WTC11 (cell line): Measurements from ENCODE around the gene CHRNA1.

Experiments
- ATF2 ChIP-seq: sonication (generic); formaldehyde crosslinking; IDR thresholded peaks from 2 replicates; pipeline ENCODE4 v1.8.1; 2022; ENCODE audit warnings: low read depth, missing genetic modification reagents, borderline replicate concordance
- ELF4 ChIP-seq: sonication (generic); formaldehyde crosslinking; IDR thresholded peaks from 2 replicates; pipeline ENCODE4 v1.8.1; 2022; ENCODE audit warnings: low read depth, mild to moderate bottlenecking, moderate library complexity, missing genetic modification reagents
- ESRRA ChIP-seq: sonication (generic); formaldehyde crosslinking; IDR thresholded peaks from 2 replicates; pipeline ENCODE4 v1.8.1; 2022; ENCODE audit warnings: mild to moderate bottlenecking, missing genetic modification reagents, borderline replicate concordance
- NFYB ChIP-seq: sonication (generic); formaldehyde crosslinking; conservative IDR thresholded peaks from 2 replicates; pipeline ENCODE4 v1.8.0; 2022; ENCODE audit warnings: low read depth, missing genetic modification reagents
- NR1H2 ChIP-seq: sonication (generic); formaldehyde crosslinking; IDR thresholded peaks from 2 replicates; pipeline ENCODE4 v1.9.0; 2021; ENCODE audit warnings: mild to moderate bottlenecking, moderate library complexity, missing genetic modification reagents
- NR3C1 ChIP-seq: sonication (generic); formaldehyde crosslinking; conservative IDR thresholded peaks from 2 replicates; pipeline ENCODE4 v1.8.1; 2023; ENCODE audit warnings: low read depth, mild to moderate bottlenecking, missing genetic modification reagents
- TF ChIP-seq, protein P1 (sequence below): sonication (generic); formaldehyde crosslinking; IDR thresholded peaks from 2 replicates; pipeline ENCODE4 v1.8.0; 2022; ENCODE audit warnings: mild to moderate bottlenecking, missing genetic modification reagents
- TF ChIP-seq, protein P2 (sequence below): fragments of 200-600 bp; IDR thresholded peaks from 2 replicates; pipeline ENCODE4 v1.8.0; 2022; ENCODE audit warnings: antibody characterized with exemption

DNA sequence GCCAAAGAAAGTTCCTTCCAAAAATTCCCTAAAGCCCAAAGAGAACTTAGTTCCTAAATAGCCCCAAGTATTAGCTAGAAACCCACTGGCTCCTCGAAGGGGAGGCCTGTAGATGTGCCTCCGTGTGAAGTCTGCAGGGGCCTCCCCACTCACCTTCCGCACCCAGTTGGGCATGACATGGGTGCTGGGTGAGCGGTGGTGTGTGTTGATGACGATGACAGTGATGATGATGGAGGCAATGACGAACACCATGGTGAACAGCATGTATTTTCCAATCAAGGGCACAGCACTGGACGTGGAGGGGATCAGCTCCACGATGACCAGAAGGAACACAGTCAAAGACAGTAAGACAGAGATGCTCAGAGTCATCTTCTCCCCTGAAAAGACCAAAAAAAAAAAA lies 14.5 kb downstream of the CHRNA1 start:
- TF ChIP-seq, protein P1, sequence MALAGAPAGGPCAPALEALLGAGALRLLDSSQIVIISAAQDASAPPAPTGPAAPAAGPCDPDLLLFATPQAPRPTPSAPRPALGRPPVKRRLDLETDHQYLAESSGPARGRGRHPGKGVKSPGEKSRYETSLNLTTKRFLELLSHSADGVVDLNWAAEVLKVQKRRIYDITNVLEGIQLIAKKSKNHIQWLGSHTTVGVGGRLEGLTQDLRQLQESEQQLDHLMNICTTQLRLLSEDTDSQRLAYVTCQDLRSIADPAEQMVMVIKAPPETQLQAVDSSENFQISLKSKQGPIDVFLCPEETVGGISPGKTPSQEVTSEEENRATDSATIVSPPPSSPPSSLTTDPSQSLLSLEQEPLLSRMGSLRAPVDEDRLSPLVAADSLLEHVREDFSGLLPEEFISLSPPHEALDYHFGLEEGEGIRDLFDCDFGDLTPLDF (CRISPR knock-in tag), result no peak
- TF ChIP-seq NFYB (CRISPR knock-in tag) (no peak), NR3C1 (CRISPR knock-in tag) (no peak), ESRRA (no peak), NR1H2 (no peak), ATF2 (CRISPR knock-in tag) (no peak), ELF4 (CRISPR knock-in tag) (no peak)
- TF ChIP-seq, protein P2, sequence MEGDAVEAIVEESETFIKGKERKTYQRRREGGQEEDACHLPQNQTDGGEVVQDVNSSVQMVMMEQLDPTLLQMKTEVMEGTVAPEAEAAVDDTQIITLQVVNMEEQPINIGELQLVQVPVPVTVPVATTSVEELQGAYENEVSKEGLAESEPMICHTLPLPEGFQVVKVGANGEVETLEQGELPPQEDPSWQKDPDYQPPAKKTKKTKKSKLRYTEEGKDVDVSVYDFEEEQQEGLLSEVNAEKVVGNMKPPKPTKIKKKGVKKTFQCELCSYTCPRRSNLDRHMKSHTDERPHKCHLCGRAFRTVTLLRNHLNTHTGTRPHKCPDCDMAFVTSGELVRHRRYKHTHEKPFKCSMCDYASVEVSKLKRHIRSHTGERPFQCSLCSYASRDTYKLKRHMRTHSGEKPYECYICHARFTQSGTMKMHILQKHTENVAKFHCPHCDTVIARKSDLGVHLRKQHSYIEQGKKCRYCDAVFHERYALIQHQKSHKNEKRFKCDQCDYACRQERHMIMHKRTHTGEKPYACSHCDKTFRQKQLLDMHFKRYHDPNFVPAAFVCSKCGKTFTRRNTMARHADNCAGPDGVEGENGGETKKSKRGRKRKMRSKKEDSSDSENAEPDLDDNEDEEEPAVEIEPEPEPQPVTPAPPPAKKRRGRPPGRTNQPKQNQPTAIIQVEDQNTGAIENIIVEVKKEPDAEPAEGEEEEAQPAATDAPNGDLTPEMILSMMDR, result no peak
